ENCODE measurements around the gene GALNT13. TPM values are rescaled to one million over a fixed set of nuclear protein-coding genes. Genes with fewer than 3 reads are reported as not detected.

The GALNT13 gene
- total and polyA plus RNA-seq, 4 donors, result not detected

DNA sequence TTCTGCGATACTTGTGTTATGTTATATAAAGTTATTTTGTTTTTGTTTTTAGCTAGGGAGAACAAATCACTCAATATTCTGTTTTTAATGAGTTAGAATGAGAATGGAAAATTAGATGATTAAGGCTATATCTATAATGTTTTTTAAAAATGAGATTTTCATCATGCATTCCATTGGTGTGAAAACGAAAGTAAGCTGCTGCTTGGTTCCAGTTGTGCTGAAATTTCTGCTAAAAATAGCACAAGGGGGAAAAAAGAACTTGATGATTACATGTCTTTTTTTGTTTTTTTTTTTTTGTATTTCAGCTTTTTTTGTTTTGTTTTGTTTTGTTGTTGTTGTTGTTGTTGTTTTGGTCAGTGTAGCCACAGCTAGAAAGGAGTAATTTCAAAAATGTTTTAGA is 584.1 kb downstream of the GALNT13 start:
- H3K27ac ChIP-seq (ENCODE audit: low read depth in 1 of 2, low read length in 2 of 2), result no peak overlapping the region
- DNase-seq (ENCODE audit: low spot score), result no peak
- peaks cover 0 to 11% (median 8%) of the 10 kb centered on the region in 4 donors for H3K4me1 ChIP-seq (ENCODE audit: control insufficient read depth in 4 of 4, insufficient read depth in 4 of 4, low read length in 3 of 4)
- 43% methylated on average over 2 of the region's 2 CpGs for WGBS
- no peaks in the 10 kb centered on the region for H3K36me3 ChIP-seq (ENCODE audit: control insufficient read depth in 4 of 4, insufficient read depth in 3 of 4, low read depth in 1 of 4, low read length in 3 of 4)
- no peak overlapping the region for H3K9ac ChIP-seq (ENCODE audit: low read depth in 1 of 2, low read length in 2 of 2)
- no peak for TF ChIP-seq FOXA1 (IDR thresholded peaks at IDR 0.05)
- no peak for TF ChIP-seq HNF4A (conservative IDR thresholded peaks at IDR 0.05)
- TF ChIP-seq GABPA (IDR thresholded peaks at IDR 0.05 in 1 of 2, conservative IDR thresholded peaks at IDR 0.05 in 1 of 2), result no peak
- TF ChIP-seq HNF4G (IDR thresholded peaks at IDR 0.05), result no peak
- TF ChIP-seq JUND (IDR thresholded peaks at IDR 0.05), result no peak
- TF ChIP-seq, protein P1, sequence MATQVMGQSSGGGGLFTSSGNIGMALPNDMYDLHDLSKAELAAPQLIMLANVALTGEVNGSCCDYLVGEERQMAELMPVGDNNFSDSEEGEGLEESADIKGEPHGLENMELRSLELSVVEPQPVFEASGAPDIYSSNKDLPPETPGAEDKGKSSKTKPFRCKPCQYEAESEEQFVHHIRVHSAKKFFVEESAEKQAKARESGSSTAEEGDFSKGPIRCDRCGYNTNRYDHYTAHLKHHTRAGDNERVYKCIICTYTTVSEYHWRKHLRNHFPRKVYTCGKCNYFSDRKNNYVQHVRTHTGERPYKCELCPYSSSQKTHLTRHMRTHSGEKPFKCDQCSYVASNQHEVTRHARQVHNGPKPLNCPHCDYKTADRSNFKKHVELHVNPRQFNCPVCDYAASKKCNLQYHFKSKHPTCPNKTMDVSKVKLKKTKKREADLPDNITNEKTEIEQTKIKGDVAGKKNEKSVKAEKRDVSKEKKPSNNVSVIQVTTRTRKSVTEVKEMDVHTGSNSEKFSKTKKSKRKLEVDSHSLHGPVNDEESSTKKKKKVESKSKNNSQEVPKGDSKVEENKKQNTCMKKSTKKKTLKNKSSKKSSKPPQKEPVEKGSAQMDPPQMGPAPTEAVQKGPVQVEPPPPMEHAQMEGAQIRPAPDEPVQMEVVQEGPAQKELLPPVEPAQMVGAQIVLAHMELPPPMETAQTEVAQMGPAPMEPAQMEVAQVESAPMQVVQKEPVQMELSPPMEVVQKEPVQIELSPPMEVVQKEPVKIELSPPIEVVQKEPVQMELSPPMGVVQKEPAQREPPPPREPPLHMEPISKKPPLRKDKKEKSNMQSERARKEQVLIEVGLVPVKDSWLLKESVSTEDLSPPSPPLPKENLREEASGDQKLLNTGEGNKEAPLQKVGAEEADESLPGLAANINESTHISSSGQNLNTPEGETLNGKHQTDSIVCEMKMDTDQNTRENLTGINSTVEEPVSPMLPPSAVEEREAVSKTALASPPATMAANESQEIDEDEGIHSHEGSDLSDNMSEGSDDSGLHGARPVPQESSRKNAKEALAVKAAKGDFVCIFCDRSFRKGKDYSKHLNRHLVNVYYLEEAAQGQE (IDR thresholded peaks at IDR 0.05), result no peak
- TF ChIP-seq, protein P2, sequence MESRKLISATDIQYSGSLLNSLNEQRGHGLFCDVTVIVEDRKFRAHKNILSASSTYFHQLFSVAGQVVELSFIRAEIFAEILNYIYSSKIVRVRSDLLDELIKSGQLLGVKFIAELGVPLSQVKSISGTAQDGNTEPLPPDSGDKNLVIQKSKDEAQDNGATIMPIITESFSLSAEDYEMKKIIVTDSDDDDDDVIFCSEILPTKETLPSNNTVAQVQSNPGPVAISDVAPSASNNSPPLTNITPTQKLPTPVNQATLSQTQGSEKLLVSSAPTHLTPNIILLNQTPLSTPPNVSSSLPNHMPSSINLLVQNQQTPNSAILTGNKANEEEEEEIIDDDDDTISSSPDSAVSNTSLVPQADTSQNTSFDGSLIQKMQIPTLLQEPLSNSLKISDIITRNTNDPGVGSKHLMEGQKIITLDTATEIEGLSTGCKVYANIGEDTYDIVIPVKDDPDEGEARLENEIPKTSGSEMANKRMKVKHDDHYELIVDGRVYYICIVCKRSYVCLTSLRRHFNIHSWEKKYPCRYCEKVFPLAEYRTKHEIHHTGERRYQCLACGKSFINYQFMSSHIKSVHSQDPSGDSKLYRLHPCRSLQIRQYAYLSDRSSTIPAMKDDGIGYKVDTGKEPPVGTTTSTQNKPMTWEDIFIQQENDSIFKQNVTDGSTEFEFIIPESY (IDR thresholded peaks at IDR 0.05), result no peak
- TF ChIP-seq TAF1 (conservative IDR thresholded peaks at IDR 0.05), result no peak
- TF ChIP-seq, protein P3, sequence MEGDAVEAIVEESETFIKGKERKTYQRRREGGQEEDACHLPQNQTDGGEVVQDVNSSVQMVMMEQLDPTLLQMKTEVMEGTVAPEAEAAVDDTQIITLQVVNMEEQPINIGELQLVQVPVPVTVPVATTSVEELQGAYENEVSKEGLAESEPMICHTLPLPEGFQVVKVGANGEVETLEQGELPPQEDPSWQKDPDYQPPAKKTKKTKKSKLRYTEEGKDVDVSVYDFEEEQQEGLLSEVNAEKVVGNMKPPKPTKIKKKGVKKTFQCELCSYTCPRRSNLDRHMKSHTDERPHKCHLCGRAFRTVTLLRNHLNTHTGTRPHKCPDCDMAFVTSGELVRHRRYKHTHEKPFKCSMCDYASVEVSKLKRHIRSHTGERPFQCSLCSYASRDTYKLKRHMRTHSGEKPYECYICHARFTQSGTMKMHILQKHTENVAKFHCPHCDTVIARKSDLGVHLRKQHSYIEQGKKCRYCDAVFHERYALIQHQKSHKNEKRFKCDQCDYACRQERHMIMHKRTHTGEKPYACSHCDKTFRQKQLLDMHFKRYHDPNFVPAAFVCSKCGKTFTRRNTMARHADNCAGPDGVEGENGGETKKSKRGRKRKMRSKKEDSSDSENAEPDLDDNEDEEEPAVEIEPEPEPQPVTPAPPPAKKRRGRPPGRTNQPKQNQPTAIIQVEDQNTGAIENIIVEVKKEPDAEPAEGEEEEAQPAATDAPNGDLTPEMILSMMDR (IDR thresholded peaks at IDR 0.05; ENCODE audit: low read depth, low read length, missing input control), result no peak
- TF ChIP-seq FOXA2 (IDR thresholded peaks at IDR 0.05), result no peak
- no peak for TF ChIP-seq SP1 (IDR thresholded peaks at IDR 0.05)
- TF ChIP-seq, protein P4, sequence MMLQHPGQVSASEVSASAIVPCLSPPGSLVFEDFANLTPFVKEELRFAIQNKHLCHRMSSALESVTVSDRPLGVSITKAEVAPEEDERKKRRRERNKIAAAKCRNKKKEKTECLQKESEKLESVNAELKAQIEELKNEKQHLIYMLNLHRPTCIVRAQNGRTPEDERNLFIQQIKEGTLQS (IDR thresholded peaks at IDR 0.05), result no peak
- no peak for TF ChIP-seq YY1 (IDR thresholded peaks at IDR 0.05)
- TF ChIP-seq NR2F2 (IDR thresholded peaks at IDR 0.05), result no peak
- no peak for TF ChIP-seq RXRA (IDR thresholded peaks at IDR 0.05)
- TF ChIP-seq EGR1 (IDR thresholded peaks at IDR 0.05; ENCODE audit: low read depth in 2 of 2), result no peak
- no peak for TF ChIP-seq RAD21 (IDR thresholded peaks at IDR 0.05)
- TF ChIP-seq, protein P5, sequence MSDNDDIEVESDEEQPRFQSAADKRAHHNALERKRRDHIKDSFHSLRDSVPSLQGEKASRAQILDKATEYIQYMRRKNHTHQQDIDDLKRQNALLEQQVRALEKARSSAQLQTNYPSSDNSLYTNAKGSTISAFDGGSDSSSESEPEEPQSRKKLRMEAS (IDR thresholded peaks at IDR 0.05), result no peak
- no peaks in the 10 kb centered on the region for H3K9me3 ChIP-seq (ENCODE audit: control insufficient read depth in 4 of 4, low read length in 3 of 4)
- no peaks in the 10 kb centered on the region for H3K27me3 ChIP-seq (ENCODE audit: control insufficient read depth in 4 of 4, insufficient read depth in 4 of 4, low read length in 3 of 4)
- peak overlapping the region in 2 of 3 donors; percentile 7 to 23 for H3K4me3 ChIP-seq (ENCODE audit: low read depth in 1 of 3, low read length in 3 of 3)

Measured in liver (tissue), 9 donors.